A549 (cell line): ENCODE results near the gene CPPED1. TPM values are rescaled to one million over a fixed set of nuclear protein-coding genes. Genes with fewer than 3 reads are reported as not detected.

ENCODE experiments used
- ATAC-seq, 2 experiments: fragments of 200-7000 bp in 1 of 2; fragments of >200 bp in 1 of 2; cut with Nextera tagmentation in 1 of 2; cut with Tn5 transposase in 1 of 2; 3 replicates each; pipeline versions ENCODE4 v1.8.0 to v1.9.1; 2018 to 2020; ENCODE audit warnings: mild to moderate bottlenecking in 1 of 2, moderate library complexity in 1 of 2
- CTCF ChIA-PET: fragments of 300-600 bp; sonication (Branson Sonifier 250); formaldehyde crosslinking; extraction: SDS; loops from one replicate; lab custom pipeline; 2021; ENCODE audit warnings: antibody characterized with exemption, inconsistent platforms; lab: Yijun Ruan, JAX
- POLR2A ChIA-PET: fragments of 350-600 bp; formaldehyde crosslinking; extraction: SDS; loops from one replicate; lab custom pipeline; 2021; ENCODE audit warnings: antibody characterized with exemption, inconsistent platforms; lab: Yijun Ruan, JAX
- DNase-seq, 2 experiments: peaks; one replicate each; pipeline versions ENCODE4 v3.0.0 to v3.0.0-alpha.2; 2011 to 2016; ENCODE audit warnings: low read depth in 1 of 2, low spot score in 1 of 2
- FAIRE-seq: peaks from 2 replicates; lab custom pipeline; 2011; peaks lifted over from hg19 to GRCh38; lab: Jason Lieb, UNC
- H3K27ac ChIP-seq, 2 experiments: fragments of >200 bp; sonication (Bioruptor Twin); formaldehyde crosslinking; 3 replicates each; pipeline ENCODE4 v1.5.1; 2016 to 2017
- H3K4me1 ChIP-seq: fragments of >200 bp; sonication (Bioruptor Twin); formaldehyde crosslinking; 3 replicates; pipeline ENCODE4 v1.6.1; 2016
- H3K4me2 ChIP-seq: fragments of >200 bp; sonication (Bioruptor Twin); formaldehyde crosslinking; 3 replicates; pipeline ENCODE4 v1.6.1; 2016
- H3K4me3 ChIP-seq: fragments of >200 bp; sonication (Bioruptor Twin); formaldehyde crosslinking; 3 replicates; pipeline ENCODE4 v1.5.1; 2016
- H3K9me3 ChIP-seq: fragments of >200 bp; sonication (Bioruptor Twin); formaldehyde crosslinking; 3 replicates; pipeline ENCODE4 v1.6.1; 2016
- CBX8 ChIP-seq: fragments of 200-600 bp; sonication (generic); IDR thresholded peaks from 2 replicates; pipeline ENCODE4 v1.6.1; 2016
- CHD2 ChIP-seq: fragments of 150-350 bp; IDR thresholded peaks from 2 replicates; pipeline ENCODE4 v1.6.1; 2014; ENCODE audit warnings: low read length; ENCODE audit not compliant: partially characterized antibody
- CHD4 ChIP-seq: fragments of 200-600 bp; sonication (generic); IDR thresholded peaks from 2 replicates; pipeline ENCODE4 v1.6.1; 2016; ENCODE audit warnings: antibody characterized with exemption, mild to moderate bottlenecking, borderline replicate concordance
- CTCF ChIP-seq: fragments of >200 bp; sonication (Bioruptor Twin); formaldehyde crosslinking; IDR thresholded peaks from 3 replicates; pipeline ENCODE4 v1.5.1; 2016
- E2F6 ChIP-seq: IDR thresholded peaks from 2 replicates; pipeline ENCODE4 v1.6.1; 2012; ENCODE audit warnings: low read depth, borderline replicate concordance
- EP300 ChIP-seq, 2 experiments: fragments of >200 bp; sonication (Bioruptor Twin); formaldehyde crosslinking; IDR thresholded peaks; 2 replicates in 1 of 2; 3 replicates in 1 of 2; pipeline ENCODE4 v1.6.1; 2016 to 2017
- FOSB ChIP-seq: fragments of 250-450 bp; sonication (Bioruptor Pico); IDR thresholded peaks from 2 replicates; pipeline ENCODE4 v1.5.0; 2020; ENCODE audit warnings: mild to moderate bottlenecking, moderate library complexity
- HDAC2 ChIP-seq: fragments of 200-600 bp; sonication (generic); IDR thresholded peaks from 2 replicates; pipeline ENCODE4 v1.6.1; 2016
- HEYL ChIP-seq: fragments of 250-450 bp; sonication (Bioruptor Pico); IDR thresholded peaks from 2 replicates; pipeline ENCODE4 v1.8.0; 2021; ENCODE audit warnings: mild to moderate bottlenecking, moderate library complexity
- HMGXB4 ChIP-seq: fragments of 250-450 bp; sonication (Bioruptor Pico); IDR thresholded peaks from 2 replicates; pipeline ENCODE4 v1.5.0; 2021; ENCODE audit warnings: mild to moderate bottlenecking, moderate library complexity, borderline replicate concordance
- HOXB13 ChIP-seq: fragments of 250-450 bp; sonication (Bioruptor Pico); IDR thresholded peaks from 2 replicates; pipeline ENCODE4 v1.5.0; 2020; ENCODE audit warnings: low read depth, mild to moderate bottlenecking, moderate library complexity
- KDM1A ChIP-seq: fragments of 200-600 bp; sonication (generic); IDR thresholded peaks from 2 replicates; pipeline ENCODE4 v1.6.1; 2016; ENCODE audit warnings: low read depth, mild to moderate bottlenecking
- MAZ ChIP-seq: fragments of 150-350 bp; IDR thresholded peaks from 2 replicates; pipeline ENCODE4 v1.6.1; 2014; ENCODE audit warnings: antibody characterized with exemption, low read depth, low read length, borderline replicate concordance
- NPAS2 ChIP-seq: fragments of 250-450 bp; sonication (Bioruptor Pico); IDR thresholded peaks from 2 replicates; pipeline ENCODE4 v1.8.0; 2022; ENCODE audit warnings: mild to moderate bottlenecking, moderate library complexity, borderline replicate concordance
- PHF8 ChIP-seq: fragments of 200-600 bp; sonication (generic); IDR thresholded peaks from 2 replicates; pipeline ENCODE4 v1.6.1; 2016; ENCODE audit warnings: low read depth, mild to moderate bottlenecking, antibody characterized with exemption, moderate library complexity, borderline replicate concordance
- POLR2A ChIP-seq: IDR thresholded peaks from 2 replicates; pipeline ENCODE4 v1.6.1; 2012; ENCODE audit warnings: mild to moderate bottlenecking, low read length
- POLR2AphosphoS2 ChIP-seq: conservative IDR thresholded peaks from 2 replicates; pipeline ENCODE4 v1.6.1; 2012; ENCODE audit warnings: low read length, improper control_type of control experiment, inconsistent platforms
- RAD21 ChIP-seq, 2 experiments: fragments of >200 bp in 1 of 2; sonication (Bioruptor Twin) in 1 of 2; formaldehyde crosslinking in 1 of 2; IDR thresholded peaks in 1 of 2; conservative IDR thresholded peaks in 1 of 2; 2 replicates in 1 of 2; 3 replicates in 1 of 2; pipeline ENCODE4 v1.6.1; 2012 to 2018; ENCODE audit warnings: inconsistent platforms in 1 of 2
- RCOR1 ChIP-seq: fragments of 150-350 bp; IDR thresholded peaks from 2 replicates; pipeline ENCODE4 v1.6.1; 2014; ENCODE audit warnings: antibody characterized with exemption, low read length, low read depth
- RNF2 ChIP-seq: fragments of 200-600 bp; sonication (generic); IDR thresholded peaks from 2 replicates; pipeline ENCODE4 v1.6.1; 2016; ENCODE audit warnings: low read depth, mild to moderate bottlenecking, antibody characterized with exemption, moderate library complexity, borderline replicate concordance
- SMC3 ChIP-seq: fragments of >200 bp; sonication (Bioruptor Twin); formaldehyde crosslinking; IDR thresholded peaks from 3 replicates; pipeline ENCODE4 v1.6.1; 2018; ENCODE audit warnings: inconsistent platforms
- USF2 ChIP-seq: fragments of 450-650 bp; IDR thresholded peaks from 2 replicates; pipeline ENCODE4 v1.6.1; 2014; ENCODE audit warnings: antibody characterized with exemption
- ZC3H11A ChIP-seq: fragments of 450-650 bp; IDR thresholded peaks from 2 replicates; pipeline ENCODE4 v1.6.1; 2014; ENCODE audit warnings: antibody characterized with exemption, mild to moderate bottlenecking
- WGBS: methylation state at CpG from one replicate; pipeline ENCODE4 v1.1.6; 2017; ENCODE audit errors: missing lambda C conversion rate; 5-methylcytosine and 5-hydroxymethylcytosine counted together
- polyA plus RNA-seq, 4 experiments: library from polyadenylated mRNA; depleted of rRNA in 3 of 4; stranded (reverse); fragments of >200 nt; fragmentation: RNase III in 1 of 4; extraction: RNeasy Plus Mini Kit Qiagen cat#74134 plus additional on column Dnase treatment in 1 of 4; gene quantifications; 2 replicates in 3 of 4; 3 replicates in 1 of 4; pipeline ENCODE4 v1.2.3, GENCODE V29; 2011 to 2017

CPPED1 gene
- polyA plus RNA-seq, 2 of the 4 experiments (the other 2 are of a cell fraction), result 16.1 to 30.5 TPM

GRCh38 chr16:12819126-12820117 is 15.7 kb upstream of the CPPED1 start:
- Histone ChIP-seq H3K9me3 (no peaks in the 10 kb centered on the region), H3K4me1 (peaks cover 9% of the 10 kb centered on the region; the same call in 1 of the 3 replicates), H3K27ac (no peak overlapping the region), H3K4me3 (no peak overlapping the region), H3K4me2 (no peak overlapping the region)
- 48% methylated on average over 18 of the region's 18 CpGs for WGBS
- ATAC-seq (peak; percentile 50 to 82; a peak in 4 of 6 replicates), FAIRE-seq (no peak), DNase-seq (peak; percentile 63 to 67)
- CTCF ChIA-PET, result interaction anchor here (0.8 to 2.4 kb wide), 5 partner anchors 11 to 726 kb away, joined by 3 to 10 read pairs (median 4); no protein-coding TSS in a partner anchor
- no peak for TF ChIP-seq CHD4
- no peak for TF ChIP-seq HEYL (CRISPR knock-in tag)
- TF ChIP-seq EP300 (IDR thresholded peaks at IDR 0.05), result no peak
- no peak for TF ChIP-seq KDM1A
- TF ChIP-seq ZC3H11A, result no peak
- no peak for TF ChIP-seq RNF2
- TF ChIP-seq RAD21 (conservative IDR thresholded peaks at IDR 0.05 in 1 of 2, IDR thresholded peaks at IDR 0.05 in 1 of 2), result peak; percentile 75 to 89
- TF ChIP-seq PHF8, result no peak
- TF ChIP-seq RCOR1, result no peak
- no peak for TF ChIP-seq USF2
- TF ChIP-seq E2F6, result no peak
- peak; percentile 67; the same call in 2 of the 3 replicates for TF ChIP-seq SMC3
- TF ChIP-seq HOXB13 (CRISPR knock-in tag), result no peak
- TF ChIP-seq CBX8, result no peak
- no peak for TF ChIP-seq FOSB (CRISPR knock-in tag)
- peak; percentile 58 for TF ChIP-seq CTCF
- TF ChIP-seq CHD2, result no peak
- no peak for TF ChIP-seq POLR2A
- no peak for TF ChIP-seq MAZ
- no peak for TF ChIP-seq POLR2AphosphoS2
- no peak for TF ChIP-seq HMGXB4 (CRISPR knock-in tag)
- TF ChIP-seq NPAS2, result no peak
- no peak for TF ChIP-seq HDAC2
- POLR2A ChIA-PET, result no interaction called here
